GM23338 (cell line): ENCODE measurements around the gene LRMDA.

ENCODE experiments used
- POLR2AphosphoS5 ChIP-seq: IDR thresholded peaks from 2 replicates; pipeline ENCODE4 v1.6.1; 2016; ENCODE audit warnings: antibody characterized with exemption, low read depth
- TF ChIP-seq, protein P1 (sequence below), 2 experiments: fragments of 200-600 bp in 1 of 2; sonication (generic) in 1 of 2; conservative IDR thresholded peaks; 2 replicates each; pipeline versions ENCODE4 v1.5.1 to v1.6.1; 2016 to 2017; ENCODE audit warnings: antibody characterized with exemption in 2 of 2, low read depth in 2 of 2, mild to moderate bottlenecking in 2 of 2, moderate library complexity in 1 of 2

DNA sequence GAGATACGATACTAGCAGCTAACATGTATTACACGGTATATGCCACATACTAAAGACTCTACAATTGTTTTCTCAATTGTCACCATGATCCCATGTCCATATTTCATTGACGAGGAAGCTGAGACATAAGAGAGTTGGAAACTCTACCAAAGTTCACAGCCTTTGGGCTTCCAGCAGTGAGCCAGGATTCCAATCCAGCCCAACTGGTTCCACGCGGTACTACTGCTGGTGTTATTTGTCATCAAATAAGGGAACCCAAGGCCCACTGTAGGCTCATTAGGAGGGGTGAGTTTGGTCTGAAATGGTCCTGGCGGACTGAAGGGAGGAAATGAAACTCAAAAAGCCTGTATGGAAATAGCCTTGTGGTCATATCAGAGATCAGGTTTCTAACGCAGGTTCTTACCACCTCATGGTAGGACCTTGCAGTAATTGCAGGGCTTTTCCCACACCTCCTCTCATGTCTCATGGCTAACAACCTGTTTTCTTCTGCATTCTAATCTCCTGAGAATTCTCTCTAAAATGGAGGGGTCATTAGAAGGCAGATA lies 814.6 kb downstream of the LRMDA start:
- TF ChIP-seq, protein P1, sequence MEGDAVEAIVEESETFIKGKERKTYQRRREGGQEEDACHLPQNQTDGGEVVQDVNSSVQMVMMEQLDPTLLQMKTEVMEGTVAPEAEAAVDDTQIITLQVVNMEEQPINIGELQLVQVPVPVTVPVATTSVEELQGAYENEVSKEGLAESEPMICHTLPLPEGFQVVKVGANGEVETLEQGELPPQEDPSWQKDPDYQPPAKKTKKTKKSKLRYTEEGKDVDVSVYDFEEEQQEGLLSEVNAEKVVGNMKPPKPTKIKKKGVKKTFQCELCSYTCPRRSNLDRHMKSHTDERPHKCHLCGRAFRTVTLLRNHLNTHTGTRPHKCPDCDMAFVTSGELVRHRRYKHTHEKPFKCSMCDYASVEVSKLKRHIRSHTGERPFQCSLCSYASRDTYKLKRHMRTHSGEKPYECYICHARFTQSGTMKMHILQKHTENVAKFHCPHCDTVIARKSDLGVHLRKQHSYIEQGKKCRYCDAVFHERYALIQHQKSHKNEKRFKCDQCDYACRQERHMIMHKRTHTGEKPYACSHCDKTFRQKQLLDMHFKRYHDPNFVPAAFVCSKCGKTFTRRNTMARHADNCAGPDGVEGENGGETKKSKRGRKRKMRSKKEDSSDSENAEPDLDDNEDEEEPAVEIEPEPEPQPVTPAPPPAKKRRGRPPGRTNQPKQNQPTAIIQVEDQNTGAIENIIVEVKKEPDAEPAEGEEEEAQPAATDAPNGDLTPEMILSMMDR (conservative IDR thresholded peaks at IDR 0.05; ENCODE audit: low read depth in 2 of 2) = no peak
- no peak for TF ChIP-seq POLR2AphosphoS5
